Measurements from ENCODE around the gene NR1D1.

DNA sequence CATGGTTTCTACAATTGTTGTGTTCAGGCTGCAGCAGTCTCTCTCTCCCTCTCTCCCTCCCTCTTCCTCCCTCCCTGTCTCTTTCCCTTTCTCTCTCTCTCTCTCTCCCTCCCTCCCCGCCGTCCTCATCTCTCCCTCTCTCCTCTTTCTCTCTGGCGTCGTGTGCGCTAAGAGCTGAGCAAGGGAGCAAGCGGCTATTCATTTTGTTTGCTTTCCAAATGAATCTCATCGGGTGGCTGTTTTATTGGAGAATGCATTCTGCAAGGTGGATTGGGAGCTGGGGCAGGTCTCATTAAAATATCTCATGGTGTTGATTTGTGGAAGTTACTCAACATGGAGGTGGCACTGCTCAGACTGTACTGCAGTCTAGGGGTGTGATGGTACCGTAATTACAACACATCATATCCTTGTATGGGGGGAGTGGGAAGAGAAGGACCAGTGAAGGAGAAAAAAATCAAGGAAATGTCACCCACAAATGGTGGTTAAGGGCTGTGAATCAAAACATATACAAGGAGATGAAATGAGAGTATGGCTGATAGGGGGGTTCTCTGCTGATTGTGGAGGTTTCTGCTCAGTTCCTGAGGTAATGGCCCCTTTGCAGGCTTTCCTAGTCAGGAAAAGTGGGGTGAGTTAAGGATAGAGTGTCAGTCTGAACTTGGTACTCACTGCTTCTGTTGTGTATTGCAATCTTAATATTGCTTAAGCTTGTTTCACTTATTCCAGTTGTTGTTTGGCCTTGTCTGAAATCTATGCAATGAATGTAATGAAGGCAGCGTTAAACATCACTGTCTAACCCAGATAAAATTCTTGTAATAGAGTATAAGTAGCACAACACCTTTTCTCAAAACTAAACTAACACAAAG, 24.1 kb upstream of the NR1D1 start:
- TF ChIP-seq, protein P1, sequence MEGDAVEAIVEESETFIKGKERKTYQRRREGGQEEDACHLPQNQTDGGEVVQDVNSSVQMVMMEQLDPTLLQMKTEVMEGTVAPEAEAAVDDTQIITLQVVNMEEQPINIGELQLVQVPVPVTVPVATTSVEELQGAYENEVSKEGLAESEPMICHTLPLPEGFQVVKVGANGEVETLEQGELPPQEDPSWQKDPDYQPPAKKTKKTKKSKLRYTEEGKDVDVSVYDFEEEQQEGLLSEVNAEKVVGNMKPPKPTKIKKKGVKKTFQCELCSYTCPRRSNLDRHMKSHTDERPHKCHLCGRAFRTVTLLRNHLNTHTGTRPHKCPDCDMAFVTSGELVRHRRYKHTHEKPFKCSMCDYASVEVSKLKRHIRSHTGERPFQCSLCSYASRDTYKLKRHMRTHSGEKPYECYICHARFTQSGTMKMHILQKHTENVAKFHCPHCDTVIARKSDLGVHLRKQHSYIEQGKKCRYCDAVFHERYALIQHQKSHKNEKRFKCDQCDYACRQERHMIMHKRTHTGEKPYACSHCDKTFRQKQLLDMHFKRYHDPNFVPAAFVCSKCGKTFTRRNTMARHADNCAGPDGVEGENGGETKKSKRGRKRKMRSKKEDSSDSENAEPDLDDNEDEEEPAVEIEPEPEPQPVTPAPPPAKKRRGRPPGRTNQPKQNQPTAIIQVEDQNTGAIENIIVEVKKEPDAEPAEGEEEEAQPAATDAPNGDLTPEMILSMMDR (IDR thresholded peaks at IDR 0.05; ENCODE audit: low read length), result no peak
- TF ChIP-seq EZH2phosphoT487 (IDR thresholded peaks at IDR 0.05; ENCODE audit: low read length), result no peak

Data from MM.1S (cell line).